ENCODE results near the gene PDE10A.

DNA sequence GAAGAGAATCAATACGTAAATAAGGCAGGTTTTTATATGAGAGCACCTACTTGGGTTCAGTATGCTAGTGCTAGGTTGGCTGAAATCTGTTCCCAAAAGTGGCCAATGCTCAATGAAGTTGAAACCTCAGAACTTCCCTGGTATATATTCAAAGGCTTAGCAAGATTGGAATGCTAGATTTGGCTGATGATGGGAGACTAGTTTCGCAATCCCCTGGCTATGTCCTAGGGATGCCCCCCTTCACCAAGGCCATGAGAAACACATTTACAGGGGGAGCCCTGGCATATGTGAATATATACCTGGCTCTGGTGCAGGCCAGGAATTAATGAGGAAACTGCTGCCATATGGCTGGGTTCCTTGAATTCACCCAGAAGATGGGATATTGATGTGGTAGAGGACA lies 211.2 kb downstream of the PDE10A start:
- no peak for TF ChIP-seq CTCF (IDR thresholded peaks at IDR 0.05; ENCODE audit: insufficient read depth, low read depth, low read length)
- no peak for TF ChIP-seq EZH2 (IDR thresholded peaks at IDR 0.05; ENCODE audit: insufficient read depth, low read length)
